GM21619 (cell line): ENCODE results near the gene OPN1MW.
"Not testable (repeated sequence)": the region's sequence is repeated elsewhere in the genome, so short reads cannot be mapped to it uniquely, and the experiment has no call there.

Experiments
- ATAC-seq: cut with Tn5 transposase; IDR thresholded peaks from one replicate; pipeline ENCODE4 v1.9.1; 2021; ENCODE audit not compliant: unreplicated experiment

Gene OPN1MW

DNA sequence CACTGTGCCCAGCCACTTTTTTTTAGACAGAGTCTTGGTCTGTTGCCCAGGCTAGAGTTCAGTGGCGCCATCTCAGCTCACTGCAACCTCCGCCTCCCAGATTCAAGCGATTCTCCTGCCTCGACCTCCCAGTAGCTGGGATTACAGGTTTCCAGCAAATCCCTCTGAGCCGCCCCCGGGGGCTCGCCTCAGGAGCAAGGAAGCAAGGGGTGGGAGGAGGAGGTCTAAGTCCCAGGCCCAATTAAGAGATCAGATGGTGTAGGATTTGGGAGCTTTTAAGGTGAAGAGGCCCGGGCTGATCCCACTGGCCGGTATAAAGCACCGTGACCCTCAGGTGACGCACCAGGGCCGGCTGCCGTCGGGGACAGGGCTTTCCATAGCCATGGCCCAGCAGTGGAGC is at the start of gene OPN1MW:
Gene OPN1MW (plus strand): TSS at position 301 of the 400 bp plus-strand sequence. CDS start 82 bp downstream, at position 383.
- not testable (repeated sequence) for ATAC-seq

DNA sequence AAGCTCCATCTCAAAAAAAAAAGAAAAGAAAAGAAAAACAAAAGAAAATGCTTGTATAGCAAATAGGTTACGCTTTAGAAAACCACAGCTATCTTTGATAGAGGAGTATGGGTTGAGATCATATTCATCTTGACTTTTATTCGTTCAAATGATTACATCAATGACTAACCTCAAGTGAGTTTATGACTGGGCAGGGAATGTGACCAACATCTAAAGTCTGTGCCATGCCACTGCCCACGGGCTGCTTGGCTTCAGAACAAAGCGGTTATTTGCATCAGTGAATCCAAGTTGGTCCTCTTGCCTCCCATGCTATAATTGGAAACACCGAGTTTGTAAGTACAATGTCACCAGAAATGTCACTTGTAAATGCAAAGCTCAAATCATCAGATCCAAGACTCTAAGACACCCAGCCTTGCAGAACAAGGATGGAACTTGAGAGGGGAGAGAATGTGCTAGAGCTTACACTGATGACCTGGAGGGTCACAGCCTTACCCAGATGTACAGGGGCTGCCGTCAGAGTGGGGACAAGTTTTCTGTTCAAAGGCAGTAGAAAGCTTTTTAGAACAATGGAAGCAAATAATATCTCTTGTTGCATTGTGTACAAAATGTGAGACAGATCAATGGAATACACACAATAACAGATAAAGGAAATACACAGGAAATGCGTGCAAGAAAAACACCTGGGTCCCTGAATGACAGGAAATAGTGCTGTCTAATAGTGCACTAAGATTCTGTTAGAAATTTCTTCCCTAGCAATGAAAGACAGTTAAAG is 46.8 kb upstream of the OPN1MW start:
- ATAC-seq: no peak

DNA sequence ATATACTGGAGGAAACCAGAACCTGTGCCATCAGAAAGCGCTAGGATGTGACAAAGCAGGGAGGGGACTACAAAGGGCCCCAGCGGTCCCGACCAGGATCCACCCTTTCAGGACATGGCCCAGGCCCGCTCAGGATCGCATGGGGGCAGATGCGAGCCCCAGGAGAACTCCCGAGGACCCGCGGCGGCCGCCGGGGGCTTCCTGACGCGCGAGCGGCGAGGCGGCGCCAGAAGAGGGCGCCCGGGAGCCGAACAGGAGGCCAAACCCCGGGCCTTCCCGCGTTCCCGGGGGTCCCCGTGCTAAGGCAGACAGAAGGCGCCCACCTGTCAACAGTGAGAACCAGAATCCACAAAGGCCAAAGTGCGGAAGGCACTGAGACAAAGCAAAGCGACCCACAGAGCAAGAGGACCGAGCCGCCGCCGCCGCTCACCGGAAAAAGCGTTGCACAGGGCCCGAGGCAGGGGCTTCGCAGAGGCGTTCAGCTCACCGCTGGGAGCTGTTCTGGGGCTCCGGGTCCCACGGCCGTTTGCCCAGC is 45.7 kb upstream of the OPN1MW start:
- ATAC-seq: no peak

DNA sequence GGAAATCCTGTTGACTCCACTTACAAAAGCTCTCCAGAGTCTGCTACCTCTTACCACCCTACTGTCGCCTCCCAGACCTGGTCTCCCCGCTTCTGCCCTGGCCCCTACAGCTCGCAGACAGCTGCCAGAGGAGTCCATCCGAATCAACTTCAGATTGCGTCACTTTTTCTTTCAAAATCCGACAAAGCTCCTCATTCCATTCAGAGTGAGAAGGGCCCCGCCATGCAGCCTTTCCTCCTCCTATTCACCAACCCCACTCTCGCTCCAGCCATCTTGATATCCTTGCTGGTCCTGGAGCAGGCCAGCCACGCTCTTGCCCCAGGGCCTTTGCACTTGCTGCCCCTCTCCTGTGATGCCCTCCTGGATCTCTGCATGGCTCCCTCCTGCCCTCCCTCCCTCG is 43.5 kb upstream of the OPN1MW start:
- ATAC-seq: no peak

DNA sequence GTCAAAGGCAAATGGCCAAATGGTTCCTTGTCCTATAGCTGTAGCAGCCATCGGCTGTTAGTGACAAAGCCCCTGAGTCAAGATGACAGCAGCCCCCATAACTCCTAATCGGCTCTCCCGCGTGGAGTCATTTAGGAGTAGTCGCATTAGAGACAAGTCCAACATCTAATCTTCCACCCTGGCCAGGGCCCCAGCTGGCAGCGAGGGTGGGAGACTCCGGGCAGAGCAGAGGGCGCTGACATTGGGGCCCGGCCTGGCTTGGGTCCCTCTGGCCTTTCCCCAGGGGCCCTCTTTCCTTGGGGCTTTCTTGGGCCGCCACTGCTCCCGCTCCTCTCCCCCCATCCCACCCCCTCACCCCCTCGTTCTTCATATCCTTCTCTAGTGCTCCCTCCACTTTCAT is 42.2 kb upstream of the OPN1MW start:
- ATAC-seq: no peak

DNA sequence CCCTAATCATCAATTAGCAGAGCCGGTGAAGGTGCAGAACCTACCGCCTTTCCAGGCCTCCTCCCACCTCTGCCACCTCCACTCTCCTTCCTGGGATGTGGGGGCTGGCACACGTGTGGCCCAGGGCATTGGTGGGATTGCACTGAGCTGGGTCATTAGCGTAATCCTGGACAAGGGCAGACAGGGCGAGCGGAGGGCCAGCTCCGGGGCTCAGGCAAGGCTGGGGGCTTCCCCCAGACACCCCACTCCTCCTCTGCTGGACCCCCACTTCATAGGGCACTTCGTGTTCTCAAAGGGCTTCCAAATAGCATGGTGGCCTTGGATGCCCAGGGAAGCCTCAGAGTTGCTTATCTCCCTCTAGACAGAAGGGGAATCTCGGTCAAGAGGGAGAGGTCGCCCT is 41.7 kb upstream of the OPN1MW start:
- no peak for ATAC-seq

DNA sequence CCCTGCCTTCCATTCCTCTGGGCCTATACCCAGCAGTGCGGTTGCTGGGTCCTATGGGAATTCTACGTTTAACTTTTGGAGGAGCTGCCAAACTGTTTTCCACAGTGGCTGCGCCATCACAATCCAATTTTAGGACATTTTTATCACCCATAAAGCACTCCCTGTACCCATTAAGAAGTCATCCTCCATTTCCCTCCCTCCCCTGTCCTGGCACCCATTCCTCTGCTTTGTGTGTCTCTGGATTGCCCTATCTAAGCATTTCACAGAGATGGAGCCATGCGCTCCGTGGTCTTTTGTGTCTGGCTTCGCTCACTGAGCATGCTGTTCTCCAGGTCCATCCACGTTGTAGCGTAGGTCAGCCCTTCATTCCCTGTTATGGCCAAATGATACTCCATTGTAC is 40.0 kb upstream of the OPN1MW start:
- ATAC-seq: no peak

DNA sequence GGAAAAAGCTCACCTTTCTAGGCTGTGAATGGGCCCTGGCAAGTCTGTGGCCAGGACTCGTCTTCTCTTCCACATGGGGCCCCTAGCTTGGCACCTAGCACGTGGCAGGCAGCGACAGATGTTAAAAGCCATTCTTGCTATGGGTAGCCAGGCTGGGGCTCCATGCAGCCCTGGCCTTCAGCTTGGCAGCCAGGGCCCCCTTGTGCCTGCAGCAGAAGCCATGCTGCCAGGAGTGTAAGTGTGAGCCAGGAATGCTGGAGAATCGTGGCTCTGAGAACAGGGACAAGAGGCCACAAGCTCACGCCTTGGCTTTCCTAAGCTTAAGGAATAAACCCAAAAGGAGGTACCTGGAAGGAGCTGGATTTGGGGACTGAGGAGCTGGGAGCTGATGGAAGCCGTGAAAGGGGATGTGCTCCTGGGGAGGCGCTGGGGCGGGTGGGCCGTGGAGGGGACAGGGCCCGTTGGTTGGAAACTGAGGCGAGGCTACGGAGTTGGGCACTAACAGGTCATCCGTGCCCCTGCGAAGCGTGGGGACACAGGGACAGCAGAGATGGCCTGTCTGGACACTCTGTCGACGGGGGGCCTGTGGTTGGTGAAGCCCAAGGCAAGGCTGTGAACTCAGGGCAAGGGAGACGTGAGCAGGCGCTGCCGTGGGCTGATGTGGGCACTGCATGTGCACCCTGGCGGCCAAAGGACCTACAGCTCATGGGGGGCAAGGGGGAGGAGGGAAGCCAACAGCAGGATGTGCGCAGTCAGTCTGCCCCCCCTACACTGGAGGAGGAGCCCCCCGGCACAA is 39.2 kb upstream of the OPN1MW start:
- no peak for ATAC-seq

DNA sequence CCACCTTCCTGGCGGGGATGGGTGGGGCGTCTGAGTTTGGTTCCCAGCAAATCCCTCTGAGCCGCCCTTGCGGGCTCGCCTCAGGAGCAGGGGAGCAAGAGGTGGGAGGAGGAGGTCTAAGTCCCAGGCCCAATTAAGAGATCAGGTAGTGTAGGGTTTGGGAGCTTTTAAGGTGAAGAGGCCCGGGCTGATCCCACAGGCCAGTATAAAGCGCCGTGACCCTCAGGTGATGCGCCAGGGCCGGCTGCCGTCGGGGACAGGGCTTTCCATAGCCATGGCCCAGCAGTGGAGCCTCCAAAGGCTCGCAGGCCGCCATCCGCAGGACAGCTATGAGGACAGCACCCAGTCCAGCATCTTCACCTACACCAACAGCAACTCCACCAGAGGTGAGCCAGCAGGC is 38.4 kb upstream of the OPN1MW start, which contains the start of gene OPN1LW:
Gene OPN1LW (plus strand): TSS at position 234 of the 400 bp plus-strand sequence. CDS start 41 bp downstream, at position 275.
- not testable (repeated sequence) for ATAC-seq

GRCh38 chrX:154151030-154151429 is 31.4 kb upstream of the OPN1MW start:
- ATAC-seq: not testable (repeated sequence)

GRCh38 chrX:154156221-154156620 is 26.2 kb upstream of the OPN1MW start:
- not testable (repeated sequence) for ATAC-seq

DNA sequence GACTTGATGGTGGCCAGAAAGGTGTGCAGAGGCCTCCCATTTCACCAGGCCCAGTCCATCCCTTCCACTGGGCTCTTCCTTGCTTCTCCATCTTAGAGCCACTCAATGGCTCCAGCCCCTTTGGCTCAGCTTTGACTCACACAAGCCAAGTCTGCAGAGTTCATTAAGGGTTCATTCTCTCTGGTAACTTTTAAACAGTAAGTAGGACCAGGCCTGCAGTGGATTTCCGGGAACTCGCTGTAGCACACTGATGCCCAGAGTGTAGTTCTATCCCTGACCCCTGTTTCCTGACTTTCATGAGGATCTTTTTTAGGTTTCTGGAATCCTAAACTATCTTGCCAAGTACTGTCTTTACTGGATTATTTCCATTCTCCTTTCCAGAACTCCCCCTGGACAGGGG is 25.2 kb upstream of the OPN1MW start:
- not testable (repeated sequence) for ATAC-seq

GRCh38 chrX:154159345-154159744 is 23.1 kb upstream of the OPN1MW start:
- ATAC-seq: not testable (repeated sequence)

DNA sequence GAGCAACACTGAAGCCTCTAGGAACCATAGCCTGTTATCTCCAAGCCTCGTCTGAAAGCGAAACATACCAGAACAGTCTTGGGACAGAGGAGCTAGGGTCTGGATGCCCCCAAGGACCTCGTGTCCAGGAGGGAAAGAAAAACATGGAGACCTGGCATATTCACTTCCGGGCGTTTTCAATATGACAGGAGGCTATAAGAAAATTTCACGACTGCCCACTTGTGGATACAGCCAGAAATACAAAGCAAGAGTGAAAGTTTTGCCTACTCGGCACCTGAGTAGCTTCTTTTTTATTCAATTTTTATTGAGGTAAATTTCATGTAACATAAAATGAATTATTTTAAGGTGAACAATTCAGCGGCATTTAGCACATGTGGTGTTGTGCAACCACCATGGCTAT is 17.5 kb upstream of the OPN1MW start:
- ATAC-seq: not testable (repeated sequence)

DNA sequence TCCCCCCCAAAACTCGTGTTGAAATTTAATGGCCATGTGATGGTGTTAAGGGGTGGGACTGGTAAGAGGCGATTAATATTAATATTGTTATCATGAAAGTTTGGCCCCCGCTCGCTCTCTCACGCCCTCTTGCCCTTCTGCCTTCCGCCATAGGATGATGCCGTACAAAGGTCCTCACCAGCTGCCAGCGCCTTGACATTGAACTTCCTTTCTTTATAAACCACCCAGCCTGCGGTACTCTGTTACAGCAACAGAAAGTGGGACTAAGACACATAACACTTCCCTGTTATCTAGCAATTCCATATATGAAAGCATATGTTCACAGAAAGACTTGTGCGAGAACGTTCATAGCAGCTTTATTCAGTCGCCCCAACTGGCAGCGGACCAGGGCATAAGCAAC is 14.0 kb upstream of the OPN1MW start:
- ATAC-seq: not testable (repeated sequence)

GRCh38 chrX:154172535-154172943 is 9.9 kb upstream of the OPN1MW start:
- ATAC-seq: peak; percentile 83

GRCh38 chrX:154174356-154174755 is 8.0 kb upstream of the OPN1MW start:
- not testable (repeated sequence) for ATAC-seq

- not testable (repeated sequence) for ATAC-seq
Observed at GRCh38 chrX:154183794-154184193, 1.4 kb downstream of the OPN1MW start.

- not testable (repeated sequence) for ATAC-seq
Observed at GRCh38 chrX:154192846-154193245, 10.4 kb downstream of the OPN1MW start.

DNA sequence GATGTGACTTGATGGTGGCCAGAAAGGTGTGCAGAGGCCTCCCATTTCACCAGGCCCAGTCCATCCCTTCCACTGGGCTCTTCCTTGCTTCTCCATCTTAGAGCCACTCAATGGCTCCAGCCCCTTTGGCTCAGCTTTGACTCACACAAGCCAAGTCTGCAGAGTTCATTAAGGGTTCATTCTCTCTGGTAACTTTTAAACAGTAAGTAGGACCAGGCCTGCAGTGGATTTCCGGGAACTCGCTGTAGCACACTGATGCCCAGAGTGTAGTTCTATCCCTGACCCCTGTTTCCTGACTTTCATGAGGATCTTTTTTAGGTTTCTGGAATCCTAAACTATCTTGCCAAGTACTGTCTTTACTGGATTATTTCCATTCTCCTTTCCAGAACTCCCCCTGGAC is 11.9 kb downstream of the OPN1MW start:
- ATAC-seq: not testable (repeated sequence)

- not testable (repeated sequence) for ATAC-seq
Observed at GRCh38 chrX:154196466-154196865, 14.1 kb downstream of the OPN1MW start.
